Fibroblast of skin of scalp (primary cell): ENCODE measurements around the gene WDR88.
"Not testable (repeated sequence)": the region's sequence is repeated elsewhere in the genome, so short reads cannot be mapped to it uniquely, and the experiment has no call there.

Experiments
- DNase-seq: peaks from one replicate; pipeline ENCODE4 v3.0.0-alpha.2; 2013

WDR88 gene

DNA sequence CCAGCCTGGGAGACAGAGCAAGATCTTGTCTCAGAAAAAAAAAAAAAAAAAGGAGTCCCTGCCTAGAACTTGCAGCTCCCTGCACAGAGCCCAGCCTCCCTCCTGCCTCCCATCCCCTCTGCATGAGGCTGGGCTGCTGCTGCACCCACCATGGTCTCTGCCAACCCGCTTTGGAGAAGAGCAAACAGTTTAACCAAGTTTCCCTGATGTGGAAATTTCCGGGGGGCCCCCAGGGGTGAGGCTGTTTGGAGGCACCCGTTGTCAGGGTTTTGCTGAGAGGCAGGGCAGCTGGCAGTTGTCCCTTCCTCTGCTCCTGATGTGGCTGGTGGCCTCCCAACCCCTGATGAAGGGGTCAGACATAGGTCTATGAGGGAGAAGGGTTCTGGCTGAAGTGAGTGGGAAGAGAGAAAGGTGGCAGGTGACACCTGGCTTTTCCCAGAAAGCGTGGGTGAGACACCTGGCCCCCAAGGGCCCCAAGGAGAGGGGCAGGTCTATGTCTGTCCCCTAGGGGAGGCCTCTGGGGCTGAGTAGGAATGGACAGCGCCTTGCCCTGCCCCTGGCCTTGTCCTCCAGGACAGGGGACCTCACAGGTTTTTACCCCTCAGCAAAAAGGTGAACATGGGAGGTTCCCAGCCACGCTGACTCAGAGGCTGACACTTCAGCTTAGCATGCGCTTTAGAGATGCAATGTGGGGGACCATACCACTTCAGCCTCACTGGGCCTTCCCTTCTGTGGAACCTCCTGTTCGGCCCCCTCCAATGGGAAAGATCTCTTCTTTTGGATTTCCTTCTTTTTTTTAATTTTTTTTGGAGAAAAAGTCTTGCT lies 67.7 kb downstream of the WDR88 start:
- DNase-seq: no peak

DNA sequence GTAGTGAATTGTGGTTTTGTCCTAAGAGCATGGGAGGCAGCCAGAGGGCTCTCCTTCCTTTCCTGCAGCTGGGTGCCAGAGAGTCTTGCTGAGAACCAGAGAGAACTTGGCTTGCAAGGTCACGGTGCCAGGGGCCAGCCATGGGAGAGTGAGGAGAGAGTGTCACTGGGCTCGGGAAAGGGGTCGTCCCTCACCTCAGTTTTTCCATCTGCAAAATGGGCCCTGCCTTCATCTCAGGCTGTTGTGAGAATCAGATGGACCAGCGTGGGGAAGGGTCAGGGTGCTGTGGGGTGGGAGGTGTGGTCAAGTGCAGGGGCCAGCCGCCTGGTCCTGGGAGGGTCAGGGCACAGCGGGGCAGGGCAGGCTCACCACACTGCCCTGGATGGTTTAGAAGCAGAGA lies 69.6 kb downstream of the WDR88 start:
- DNase-seq: no peak

DNA sequence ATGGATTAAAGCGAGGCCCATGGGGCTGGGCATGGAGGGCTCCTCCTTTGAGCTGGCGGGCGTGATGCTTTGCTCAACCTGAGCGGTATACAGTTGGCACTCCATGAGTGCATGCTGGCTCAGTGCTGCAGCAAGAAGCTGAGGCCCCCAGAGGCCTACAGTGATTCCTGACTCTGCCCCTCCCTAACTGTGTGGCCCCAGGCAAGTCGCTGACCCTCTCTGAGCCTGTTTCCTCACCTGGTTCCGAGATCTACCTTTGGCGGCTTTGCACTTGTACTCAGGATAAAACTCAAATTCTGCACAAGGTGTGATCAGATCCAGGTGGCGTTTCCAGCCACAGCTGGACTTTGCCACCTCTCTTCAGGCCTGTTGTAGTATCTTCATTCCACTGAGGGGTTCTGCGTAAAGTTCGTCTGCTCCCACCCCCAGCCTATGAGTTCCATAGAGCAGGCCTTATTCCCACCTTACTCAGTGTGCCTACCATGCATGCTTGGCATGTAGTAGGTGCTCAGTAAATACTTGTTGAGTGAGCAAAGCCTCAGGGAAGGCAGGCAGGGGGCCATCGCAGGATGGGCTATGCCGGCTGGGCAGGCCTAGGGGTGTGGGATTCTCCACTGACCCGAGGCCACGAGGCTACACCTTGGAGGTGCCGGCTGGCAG lies 70.1 kb downstream of the WDR88 start:
- DNase-seq: no peak

DNA sequence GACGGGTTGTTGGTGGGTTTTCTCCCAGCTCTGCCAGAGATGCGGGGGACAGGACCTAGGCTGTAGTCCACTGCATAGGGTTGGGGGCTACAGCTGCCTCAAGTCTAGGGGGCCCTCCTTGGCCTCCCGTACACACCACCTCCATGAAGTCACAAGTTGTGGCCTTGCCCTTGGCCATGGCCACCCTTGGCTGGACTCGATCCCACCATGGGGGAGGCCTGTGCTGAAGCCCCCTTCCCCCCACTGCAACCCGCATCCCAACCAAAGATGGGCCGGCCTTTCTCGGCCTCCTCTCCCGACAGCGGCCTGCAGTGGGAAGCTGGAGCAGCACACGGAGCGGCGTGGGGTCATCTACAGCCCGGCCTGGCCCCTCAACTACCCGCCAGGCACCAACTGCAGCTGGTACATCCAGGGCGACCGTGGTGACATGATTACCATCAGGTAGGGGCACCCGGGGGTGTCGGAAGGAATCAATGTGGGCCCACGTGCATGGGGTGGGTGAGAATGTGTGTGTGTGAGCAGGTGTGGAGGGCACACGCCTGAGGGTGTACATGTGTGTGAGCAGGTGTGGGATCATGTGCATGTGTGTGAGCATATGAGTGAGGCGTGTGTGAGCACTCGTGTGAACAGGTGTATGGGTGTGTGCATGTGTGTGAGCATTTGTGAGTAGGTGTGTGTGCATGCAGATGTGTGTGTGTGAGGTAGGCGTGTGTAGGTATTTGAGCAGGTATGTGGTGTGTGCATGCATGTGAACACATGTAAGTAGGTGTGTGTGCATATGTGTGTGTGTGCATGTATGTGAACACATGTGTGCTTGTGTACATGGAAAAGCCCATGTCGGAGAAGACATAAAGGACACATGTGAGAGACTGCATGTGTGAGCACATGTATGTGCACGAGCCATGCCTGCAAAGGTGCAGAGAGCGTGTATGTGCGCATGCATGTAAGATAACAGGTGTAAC lies 70.9 kb downstream of the WDR88 start:
- DNase-seq: no peak

DNA sequence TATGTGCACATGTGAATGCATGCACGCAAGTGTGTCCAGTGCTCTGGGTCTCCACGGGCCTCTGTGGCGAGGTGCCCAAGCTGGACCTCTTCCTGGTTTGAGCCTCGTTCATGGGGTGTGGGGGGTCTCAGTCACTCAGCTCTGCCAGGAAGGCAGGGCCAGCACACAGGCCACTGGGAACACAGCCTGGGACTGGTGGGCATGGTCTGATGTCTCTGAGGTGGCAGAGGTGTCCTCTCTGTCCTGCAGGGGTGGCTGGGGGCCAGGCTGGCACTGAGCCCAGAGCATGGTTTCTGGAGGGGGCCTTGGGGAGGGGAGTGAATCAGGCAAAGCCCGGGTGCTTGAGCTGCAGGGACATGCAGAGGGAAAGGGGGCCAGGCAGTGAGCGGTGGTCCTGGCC lies 71.6 kb downstream of the WDR88 start:
- no peak for DNase-seq

DNA sequence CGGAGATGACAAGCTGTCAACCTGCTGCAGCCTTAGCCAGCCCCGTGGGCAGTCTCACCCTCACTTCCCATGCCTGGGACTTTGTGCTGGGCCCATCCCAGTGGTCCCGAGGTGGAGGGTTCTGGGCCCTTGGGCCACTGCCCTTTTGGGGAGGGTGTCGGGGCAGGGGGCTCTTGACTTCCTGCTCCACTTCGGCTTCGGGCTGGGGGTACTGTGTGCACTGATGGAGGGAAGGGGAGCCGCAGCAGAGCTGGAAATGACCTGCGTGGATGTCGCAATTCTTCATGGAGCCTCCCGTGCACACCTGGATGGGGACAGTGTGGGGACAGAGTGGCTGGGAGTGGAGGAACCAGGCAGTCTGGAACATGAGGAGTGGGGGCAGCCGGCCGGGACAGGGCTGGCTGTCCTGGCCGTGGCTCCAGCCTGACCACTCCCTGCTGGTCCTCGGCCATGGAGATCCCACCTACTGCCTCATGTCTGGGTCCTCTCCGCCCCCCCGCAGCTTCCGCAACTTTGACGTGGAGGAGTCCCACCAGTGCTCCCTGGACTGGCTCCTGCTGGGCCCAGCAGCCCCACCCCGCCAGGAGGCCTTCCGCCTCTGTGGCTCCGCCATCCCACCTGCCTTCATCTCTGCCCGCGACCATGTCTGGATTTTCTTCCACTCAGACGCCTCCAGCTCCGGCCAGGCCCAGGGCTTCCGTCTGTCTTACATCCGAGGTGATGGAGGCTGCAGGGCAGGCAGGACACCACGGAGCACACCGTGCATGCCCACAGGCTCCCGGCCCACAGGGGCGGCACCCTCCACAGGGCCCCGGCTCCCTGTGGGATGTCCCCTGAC lies 72.4 kb downstream of the WDR88 start:
- no peak for DNase-seq

DNA sequence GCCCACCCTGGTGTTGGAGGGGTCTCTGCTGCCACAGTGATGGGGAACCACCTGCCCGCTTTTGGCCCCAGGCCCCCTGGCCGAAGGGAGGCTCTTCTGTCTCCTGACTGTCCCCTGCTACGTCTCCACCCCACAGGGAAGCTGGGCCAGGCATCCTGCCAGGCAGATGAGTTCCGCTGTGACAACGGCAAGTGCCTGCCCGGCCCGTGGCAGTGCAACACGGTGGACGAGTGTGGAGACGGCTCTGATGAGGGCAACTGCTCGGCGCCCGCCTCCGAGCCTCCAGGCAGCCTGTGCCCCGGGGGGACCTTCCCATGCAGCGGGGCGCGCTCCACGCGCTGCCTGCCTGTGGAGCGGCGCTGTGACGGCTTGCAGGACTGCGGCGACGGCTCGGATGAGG lies 73.2 kb downstream of the WDR88 start:
- no peak for DNase-seq

DNA sequence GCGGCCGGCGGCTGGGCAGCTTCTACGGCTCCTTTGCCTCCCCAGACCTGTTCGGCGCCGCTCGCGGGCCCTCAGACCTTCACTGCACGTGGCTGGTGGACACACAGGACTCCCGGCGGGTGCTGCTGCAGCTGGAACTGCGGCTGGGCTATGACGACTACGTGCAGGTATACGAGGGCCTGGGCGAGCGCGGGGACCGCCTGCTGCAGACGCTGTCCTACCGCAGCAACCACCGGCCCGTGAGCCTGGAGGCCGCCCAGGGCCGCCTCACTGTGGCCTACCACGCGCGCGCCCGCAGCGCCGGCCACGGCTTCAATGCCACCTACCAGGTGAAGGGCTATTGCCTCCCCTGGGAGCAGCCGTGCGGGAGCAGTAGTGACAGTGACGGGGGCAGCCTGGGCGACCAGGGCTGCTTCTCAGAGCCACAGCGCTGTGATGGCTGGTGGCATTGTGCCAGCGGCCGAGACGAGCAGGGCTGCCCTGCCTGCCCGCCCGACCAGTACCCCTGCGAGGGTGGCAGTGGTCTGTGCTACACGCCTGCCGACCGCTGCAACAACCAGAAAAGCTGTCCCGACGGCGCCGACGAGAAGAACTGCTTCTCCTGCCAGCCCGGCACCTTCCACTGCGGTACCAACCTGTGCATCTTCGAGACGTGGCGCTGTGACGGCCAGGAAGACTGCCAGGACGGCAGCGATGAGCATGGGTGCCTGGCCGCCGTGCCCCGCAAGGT lies 73.8 kb downstream of the WDR88 start:
- DNase-seq: no peak

DNA sequence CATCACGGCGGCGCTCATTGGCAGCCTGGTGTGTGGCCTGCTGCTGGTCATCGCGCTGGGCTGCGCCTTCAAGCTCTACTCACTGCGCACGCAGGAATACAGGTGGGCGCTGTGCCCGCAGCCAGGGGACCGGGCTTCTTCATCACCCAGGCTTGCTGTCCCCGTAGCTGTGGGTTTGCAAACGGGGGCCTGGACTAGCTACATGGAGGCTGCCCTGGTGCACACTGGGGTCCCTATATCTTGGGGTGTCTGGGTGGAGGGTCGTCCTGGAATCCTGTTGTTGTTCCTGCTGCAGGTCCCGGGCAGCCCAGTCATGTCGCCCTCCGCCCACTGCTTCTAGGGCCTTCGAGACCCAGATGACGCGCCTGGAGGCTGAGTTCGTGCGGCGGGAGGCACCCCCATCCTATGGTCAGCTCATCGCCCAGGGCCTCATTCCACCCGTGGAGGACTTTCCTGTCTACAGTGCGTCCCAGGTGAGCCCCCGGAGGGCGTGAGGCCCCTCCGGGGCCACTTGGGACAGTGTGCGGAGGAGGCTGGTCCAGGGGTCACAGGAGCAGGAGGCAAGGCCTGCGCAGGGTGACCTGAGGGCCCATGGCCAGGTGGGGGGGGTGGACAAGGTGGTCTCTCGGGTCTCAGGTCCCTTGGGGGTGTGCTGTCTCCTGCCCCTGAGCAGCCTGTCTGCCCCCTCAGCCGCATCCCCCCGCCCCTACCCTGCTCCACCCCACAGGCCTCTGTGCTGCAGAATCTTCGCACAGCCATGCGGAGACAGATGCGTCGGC lies 74.5 kb downstream of the WDR88 start:
- DNase-seq: no peak

DNA sequence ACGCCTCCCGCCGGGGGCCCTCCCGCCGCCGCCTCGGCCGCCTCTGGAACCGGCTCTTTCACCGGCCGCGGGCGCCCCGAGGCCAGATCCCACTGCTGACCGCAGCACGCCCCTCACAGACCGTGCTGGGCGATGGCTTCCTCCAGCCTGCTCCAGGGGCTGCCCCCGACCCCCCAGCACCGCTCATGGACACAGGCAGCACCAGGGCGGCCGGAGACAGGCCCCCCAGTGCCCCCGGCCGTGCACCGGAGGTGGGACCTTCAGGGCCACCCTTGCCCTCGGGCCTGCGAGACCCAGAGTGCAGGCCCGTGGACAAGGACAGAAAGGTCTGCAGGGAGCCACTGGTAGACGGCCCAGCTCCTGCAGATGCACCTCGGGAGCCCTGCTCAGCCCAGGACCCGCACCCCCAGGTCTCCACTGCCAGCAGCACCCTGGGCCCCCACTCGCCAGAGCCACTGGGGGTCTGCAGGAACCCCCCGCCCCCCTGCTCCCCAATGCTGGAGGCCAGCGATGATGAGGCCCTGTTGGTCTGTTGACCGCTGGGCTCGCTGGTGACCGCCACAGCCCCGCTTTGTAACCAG lies 75.2 kb downstream of the WDR88 start:
- DNase-seq: no peak

DNA sequence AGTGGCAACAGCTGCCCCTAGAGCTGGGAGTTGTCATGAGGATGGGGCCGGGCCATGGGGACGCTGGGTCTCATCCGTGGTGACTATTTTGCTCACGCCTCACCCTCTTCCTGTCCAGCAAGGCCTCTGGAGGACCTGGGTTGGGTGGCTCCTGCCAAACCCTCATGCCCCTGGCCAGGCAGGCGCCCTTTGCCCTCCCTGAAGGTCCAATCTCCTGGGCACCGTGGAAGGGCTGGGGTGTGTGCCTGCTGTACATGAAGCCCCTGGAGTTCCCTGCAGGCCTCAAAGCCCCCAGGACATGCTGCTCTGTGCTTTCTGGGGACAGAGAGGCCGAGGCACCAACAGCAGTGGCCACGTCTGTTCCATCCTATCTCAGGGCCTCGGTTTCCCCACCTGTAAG lies 76.0 kb downstream of the WDR88 start:
- DNase-seq: no peak

DNA sequence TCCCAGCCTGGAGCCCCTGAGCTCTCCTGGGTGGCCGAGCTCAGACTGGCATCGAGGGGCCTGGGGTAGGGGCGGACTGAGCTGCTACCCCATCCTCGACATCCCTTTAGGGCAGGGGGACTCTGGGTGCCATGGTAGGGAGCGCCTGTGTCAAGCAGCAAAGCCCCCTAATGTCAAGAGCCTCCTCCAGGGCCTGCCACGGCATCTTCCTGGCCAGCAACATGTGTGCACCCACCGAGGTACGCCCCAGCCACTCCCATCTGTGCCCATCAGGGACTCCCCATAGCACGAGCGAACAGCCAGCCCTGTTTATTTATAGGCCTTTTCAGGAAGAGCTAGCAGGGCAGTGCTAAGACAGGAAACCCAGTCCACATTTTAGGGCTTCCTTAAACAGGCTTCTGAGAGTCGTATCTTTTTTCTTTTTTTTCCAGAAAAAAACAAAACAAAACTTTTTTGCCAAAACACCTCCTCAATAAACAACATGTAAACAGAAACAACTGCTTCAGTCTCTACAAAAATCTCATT lies 76.5 kb downstream of the WDR88 start:
- DNase-seq: no peak

DNA sequence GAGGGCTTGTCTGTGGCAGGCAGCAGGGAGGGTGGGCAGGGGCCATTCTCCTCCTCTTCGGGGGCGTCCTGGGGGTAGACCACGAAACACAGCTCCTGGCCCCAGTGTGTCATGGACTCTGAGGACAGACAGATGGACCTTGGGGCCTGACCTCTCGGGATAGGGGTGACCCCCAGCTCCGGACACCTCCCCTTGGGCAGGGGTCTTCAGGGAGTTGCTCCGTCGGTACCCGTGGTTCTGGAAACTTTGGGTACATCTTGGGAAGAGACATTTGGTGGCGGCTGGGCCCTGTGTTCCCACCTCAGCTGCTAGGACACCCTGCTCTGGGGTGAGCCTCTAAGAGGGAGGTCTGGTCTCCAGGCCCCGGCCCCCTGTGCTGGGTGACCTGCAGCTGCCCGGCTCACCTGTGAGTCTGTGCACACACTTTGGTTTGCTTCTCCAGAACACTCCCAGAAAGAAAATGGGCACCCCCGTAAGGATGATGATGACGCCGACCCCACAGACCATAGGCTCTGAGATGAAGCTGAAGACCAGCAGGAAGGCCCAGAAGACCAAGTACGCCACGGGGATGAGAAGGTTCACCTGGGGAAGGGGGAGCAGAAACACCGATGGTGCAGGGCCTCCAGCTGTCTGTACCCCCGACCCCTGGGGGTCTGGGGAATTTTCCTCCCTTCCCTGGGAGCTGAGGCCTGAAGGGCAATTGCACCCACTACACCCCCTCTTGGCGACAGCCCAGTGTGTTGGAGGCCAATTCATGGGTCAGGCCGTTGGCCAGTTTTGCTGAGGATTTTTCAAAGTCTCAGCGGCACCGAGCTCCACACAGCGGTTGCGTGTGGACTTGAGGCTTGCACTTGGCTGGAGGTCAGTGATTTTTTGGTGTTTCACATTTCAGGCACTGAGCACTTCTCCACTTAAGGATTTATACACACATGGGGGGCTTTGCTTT lies 77.3 kb downstream of the WDR88 start:
- DNase-seq: no peak

DNA sequence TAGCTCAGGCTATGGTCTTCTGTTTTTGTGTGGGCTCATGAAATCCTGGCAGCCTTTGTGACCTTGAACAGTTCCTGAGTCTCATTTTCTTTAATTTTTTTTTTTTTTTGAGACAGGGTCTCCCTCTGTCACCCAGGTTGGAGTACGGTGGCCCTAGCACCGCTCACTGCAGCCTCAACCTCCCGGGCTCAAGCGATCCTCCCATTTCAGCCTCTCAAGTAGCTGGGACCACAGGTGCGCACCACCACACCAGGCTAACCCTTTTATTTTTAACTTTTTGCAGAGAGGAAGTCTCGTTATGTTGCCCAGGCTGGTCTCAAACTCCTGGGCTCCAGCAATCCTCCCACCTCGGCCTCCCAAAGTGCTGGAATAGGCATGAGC lies 77.9 kb downstream of the WDR88 start:
- not testable (repeated sequence) for DNase-seq

DNA sequence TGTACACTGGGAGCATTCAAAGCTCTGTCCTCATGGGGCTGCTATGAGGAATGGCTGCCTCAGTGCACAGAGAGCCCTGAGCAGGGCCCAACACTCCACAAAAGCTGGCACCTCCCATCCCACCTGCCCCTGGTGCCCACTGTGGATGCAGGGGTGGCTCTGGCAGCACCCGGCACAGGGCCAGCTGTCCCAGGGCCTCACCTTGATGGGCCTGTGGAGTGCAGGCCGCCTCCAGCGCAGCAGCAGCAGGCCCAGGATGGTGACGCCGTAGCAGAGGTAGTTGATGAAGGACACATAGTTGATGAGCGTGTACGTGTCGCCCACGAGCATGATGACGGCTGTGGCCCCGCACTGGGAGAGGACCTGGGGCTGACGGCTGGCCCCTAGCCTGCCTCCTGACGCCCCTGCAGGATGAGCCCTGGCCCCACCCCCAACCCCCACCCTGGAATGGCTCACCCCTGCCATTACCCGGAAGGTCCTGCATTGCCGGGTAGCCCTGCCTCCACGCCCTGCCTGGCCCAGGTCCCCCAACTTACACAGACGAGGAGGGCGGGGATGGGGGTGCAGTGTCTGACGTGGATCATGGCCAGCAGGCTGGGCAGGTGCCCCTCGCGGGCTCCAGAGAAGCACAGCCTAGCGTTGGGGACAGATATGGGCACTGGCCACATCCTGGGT lies 78.5 kb downstream of the WDR88 start:
- DNase-seq: no peak

DNA sequence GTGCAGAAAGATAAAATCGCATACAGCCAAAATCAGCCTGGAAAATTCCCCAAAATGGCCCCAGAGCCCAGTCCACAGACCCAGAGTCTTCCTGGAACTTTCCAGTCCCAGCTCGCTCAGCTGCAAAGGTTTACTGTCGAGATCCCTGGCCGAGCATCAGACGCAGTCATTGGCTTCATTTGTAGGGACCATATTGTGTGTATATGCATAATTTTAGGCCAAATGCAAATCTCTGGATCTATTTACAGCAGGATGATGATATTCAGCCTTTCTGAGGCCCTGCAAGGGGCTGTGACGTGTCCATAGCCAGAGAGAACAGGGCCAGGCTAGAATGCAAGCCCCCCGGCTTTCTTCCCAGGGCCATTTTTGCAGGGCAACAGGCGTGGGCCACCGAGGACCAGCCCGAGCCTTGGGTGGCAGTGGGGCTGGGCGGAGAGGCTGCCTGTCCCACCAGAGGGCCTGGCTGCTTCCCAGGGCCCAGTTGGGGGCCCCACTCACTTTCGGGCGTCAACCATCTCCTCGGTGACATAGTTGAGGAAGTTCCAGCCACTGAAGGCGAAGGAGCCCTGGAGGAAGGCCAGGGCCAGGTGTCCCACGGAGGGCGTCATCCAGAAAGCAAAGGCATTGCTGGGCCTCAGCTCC lies 80.0 kb downstream of the WDR88 start:
- DNase-seq: no peak

DNA sequence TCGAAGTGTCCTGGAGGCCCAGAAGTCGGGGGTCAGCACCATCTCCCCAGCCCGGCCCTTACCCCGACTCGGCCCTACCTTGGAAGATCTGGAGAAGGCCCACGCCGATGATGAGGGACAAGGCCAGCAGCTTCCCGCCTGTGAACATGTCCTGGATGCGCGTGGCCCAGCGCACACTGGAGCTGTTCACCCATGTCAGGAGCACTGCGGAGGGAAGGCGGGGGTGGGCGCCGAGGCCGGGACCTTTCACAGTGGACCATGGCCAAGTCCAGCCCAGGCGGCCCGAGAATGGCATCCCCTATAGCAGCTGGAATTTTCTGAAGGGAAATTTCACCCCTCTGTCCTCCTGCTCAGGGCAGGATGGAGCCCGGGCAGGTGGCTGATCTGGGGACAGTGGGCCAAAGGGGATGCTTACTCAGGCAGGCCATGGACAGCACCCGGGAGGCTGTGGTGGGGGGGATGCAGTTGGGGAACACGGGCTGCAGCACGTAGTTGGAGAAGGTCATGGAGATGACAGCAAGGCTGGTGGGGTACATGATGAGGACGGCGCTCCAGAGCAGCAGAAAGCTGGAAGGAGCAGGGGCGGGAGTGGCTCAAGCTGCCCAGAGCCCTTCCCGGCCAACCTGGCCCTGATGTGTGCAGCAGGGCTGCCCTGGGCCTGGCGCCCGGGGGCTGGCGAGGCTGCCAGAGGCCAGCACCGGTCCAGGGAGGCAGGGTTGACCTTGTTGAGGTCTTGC lies 80.7 kb downstream of the WDR88 start:
- DNase-seq: no peak
